Osteoblast (primary cell): ENCODE results near the gene AOC2. TPM values are rescaled to one million over a fixed set of nuclear protein-coding genes. Genes with fewer than 3 reads are reported as not detected.
A peak's percentile ranks its signal among the peaks of the same experiment; 100 is the strongest.

Experiments used
- DNase-seq: peaks from one replicate; pipeline ENCODE4 v3.0.0; 2011; ENCODE audit warnings: low spot score, mixed read lengths; ENCODE audit not compliant: insufficient read length; ENCODE audit errors: missing footprints
- H2AFZ ChIP-seq: 2 replicates; pipeline ENCODE4 v1.6.0; 2011; ENCODE audit warnings: mild to moderate bottlenecking, low read length
- H3K27ac ChIP-seq: 2 replicates; pipeline ENCODE4 v1.5.1; 2011; ENCODE audit warnings: mild to moderate bottlenecking, low read depth, low read length, moderate library complexity
- H3K27me3 ChIP-seq: 2 replicates; pipeline ENCODE4 v1.6.0; 2012; ENCODE audit warnings: mild to moderate bottlenecking, control low read depth, inconsistent platforms, low read length, moderate library complexity; ENCODE audit not compliant: insufficient read depth
- H3K36me3 ChIP-seq: 2 replicates; pipeline ENCODE4 v1.5.1; 2011; ENCODE audit warnings: mild to moderate bottlenecking, low read length, control low read depth, moderate library complexity; ENCODE audit not compliant: insufficient read depth
- H3K4me1 ChIP-seq: 2 replicates; pipeline ENCODE4 v1.5.1; 2011; ENCODE audit warnings: mild to moderate bottlenecking, low read length, control low read depth, moderate library complexity; ENCODE audit not compliant: insufficient read depth
- H3K4me2 ChIP-seq: 2 replicates; pipeline ENCODE4 v1.6.0; 2011; ENCODE audit warnings: mild to moderate bottlenecking, low read length; ENCODE audit not compliant: insufficient read depth
- H3K4me3 ChIP-seq: fragments of 200-600 bp; sonication (generic); 3 replicates; pipeline ENCODE4 v1.5.1; 2012; ENCODE audit warnings: mild to moderate bottlenecking, low read length, inconsistent platforms; ENCODE audit not compliant: insufficient read depth
- H3K79me2 ChIP-seq: 2 replicates; pipeline ENCODE4 v1.6.0; 2012; ENCODE audit warnings: mild to moderate bottlenecking, low read length, control low read depth, inconsistent platforms; ENCODE audit not compliant: insufficient read depth
- H3K9me3 ChIP-seq: 2 replicates; pipeline ENCODE4 v1.5.1; 2011; ENCODE audit warnings: low read depth, low read length, control low read depth
- H4K20me1 ChIP-seq: 2 replicates; pipeline ENCODE4 v1.6.0; 2012; ENCODE audit warnings: mild to moderate bottlenecking, low read length, control low read depth; ENCODE audit not compliant: insufficient read depth
- total RNA-seq: library from RNA; depleted of rRNA; stranded (reverse); fragments of >200 nt; gene quantifications from 2 replicates; pipeline ENCODE4 v1.2.3, GENCODE V29; 2012
- TF ChIP-seq, protein P1 (sequence below): IDR thresholded peaks from 2 replicates; pipeline ENCODE4 v1.5.1; 2011; ENCODE audit warnings: mild to moderate bottlenecking, low read depth, low read length, moderate library complexity; ENCODE audit errors: extremely low read depth

The AOC2 gene
- total RNA-seq, 1 donor, result 0.72 TPM

GRCh38 chr17:42832213-42832933 is 12.0 kb upstream of the AOC2 start:
- DNase-seq, result peak; percentile 85
- peak overlapping the region; percentile 96 for H2AFZ ChIP-seq

DNA sequence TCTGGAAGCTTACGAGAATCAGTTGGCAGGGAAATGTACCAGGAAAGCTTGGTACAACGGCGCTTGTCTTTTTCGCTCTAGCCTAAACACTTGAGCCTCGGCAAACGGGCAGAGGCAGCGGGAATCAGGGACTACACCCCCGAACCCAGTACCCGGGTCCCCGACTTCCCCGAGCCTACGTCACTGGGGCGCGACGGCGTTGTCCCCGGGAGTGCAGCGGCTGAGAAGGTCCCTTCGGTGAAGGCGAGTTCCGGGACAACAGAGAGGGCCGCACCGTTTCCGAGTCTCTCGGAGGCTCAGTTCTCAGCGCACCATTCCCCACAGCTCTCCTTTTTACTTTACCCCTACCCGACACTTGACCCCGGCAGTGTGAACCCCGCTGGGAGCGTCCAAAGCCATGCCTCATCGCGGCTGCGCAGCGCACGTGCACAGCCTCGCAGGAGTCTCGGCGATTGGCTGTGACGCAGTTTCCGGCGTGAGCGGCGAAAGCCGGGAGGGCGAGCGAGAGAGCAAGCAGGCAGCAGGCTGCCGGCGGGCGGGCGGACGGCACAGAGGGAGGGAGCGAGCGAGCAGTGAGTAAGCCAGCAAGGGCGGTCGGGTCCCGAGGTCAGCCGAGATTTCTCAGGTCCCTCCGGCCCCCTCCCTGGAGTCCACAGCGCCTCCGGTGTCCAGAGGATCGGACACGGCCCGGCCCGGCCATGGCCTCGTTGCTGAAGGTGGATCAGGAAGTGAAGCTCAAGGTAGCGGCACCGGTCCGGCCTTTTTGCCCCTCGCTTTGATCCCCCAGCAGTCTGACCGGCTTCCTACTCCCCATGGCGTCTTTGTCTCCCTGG is 11.2 kb upstream of the AOC2 start, which contains the start of gene PSME3:
Gene PSME3 (plus strand): TSS at position 464 of the 833 bp plus-strand sequence. CDS start 235 bp downstream, at position 699.
- no peaks in the 10 kb centered on the region for H3K27me3 ChIP-seq
- peaks cover 34% of the 10 kb centered on the region for H3K36me3 ChIP-seq
- H2AFZ ChIP-seq, result peak within 1 kb of the TSS; percentile 96
- H3K4me3 ChIP-seq, result peak within 1 kb of the TSS; percentile 99
- H4K20me1 ChIP-seq, result peaks cover 13% of the 10 kb centered on the region
- H3K4me1 ChIP-seq, result peaks cover 10% of the 10 kb centered on the region
- H3K4me2 ChIP-seq, result peak within 1 kb of the TSS; percentile 79
- DNase-seq, result peak; percentile 97
- no peaks in the 10 kb centered on the region for H3K9me3 ChIP-seq
- H3K79me2 ChIP-seq, result peaks cover 38% of the 10 kb centered on the region
- TF ChIP-seq, protein P1, sequence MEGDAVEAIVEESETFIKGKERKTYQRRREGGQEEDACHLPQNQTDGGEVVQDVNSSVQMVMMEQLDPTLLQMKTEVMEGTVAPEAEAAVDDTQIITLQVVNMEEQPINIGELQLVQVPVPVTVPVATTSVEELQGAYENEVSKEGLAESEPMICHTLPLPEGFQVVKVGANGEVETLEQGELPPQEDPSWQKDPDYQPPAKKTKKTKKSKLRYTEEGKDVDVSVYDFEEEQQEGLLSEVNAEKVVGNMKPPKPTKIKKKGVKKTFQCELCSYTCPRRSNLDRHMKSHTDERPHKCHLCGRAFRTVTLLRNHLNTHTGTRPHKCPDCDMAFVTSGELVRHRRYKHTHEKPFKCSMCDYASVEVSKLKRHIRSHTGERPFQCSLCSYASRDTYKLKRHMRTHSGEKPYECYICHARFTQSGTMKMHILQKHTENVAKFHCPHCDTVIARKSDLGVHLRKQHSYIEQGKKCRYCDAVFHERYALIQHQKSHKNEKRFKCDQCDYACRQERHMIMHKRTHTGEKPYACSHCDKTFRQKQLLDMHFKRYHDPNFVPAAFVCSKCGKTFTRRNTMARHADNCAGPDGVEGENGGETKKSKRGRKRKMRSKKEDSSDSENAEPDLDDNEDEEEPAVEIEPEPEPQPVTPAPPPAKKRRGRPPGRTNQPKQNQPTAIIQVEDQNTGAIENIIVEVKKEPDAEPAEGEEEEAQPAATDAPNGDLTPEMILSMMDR, result no peak
- peak within 1 kb of the TSS; percentile 88 for H3K27ac ChIP-seq

More at GRCh38 chr17:42832213-42832933, 12.0 kb upstream of the AOC2 start:
- Histone ChIP-seq H3K27ac (peak overlapping the region; percentile 88), H3K79me2 (peaks cover 34% of the 10 kb centered on the region), H3K4me3 (peak overlapping the region; percentile 99), H4K20me1 (peaks cover 11% of the 10 kb centered on the region), H3K4me2 (peak overlapping the region; percentile 79), H3K9me3 (no peaks in the 10 kb centered on the region), H3K4me1 (peaks cover 10% of the 10 kb centered on the region), H3K36me3 (peaks cover 26% of the 10 kb centered on the region), H3K27me3 (no peaks in the 10 kb centered on the region)
- TF ChIP-seq, protein P1, result no peak

- H3K4me2 ChIP-seq, result peak overlapping the region; percentile 79
- peaks cover 13% of the 10 kb centered on the region for H4K20me1 ChIP-seq
- H2AFZ ChIP-seq, result peak overlapping the region; percentile 96
- no peak for DNase-seq
- H3K9me3 ChIP-seq, result no peaks in the 10 kb centered on the region
- peaks cover 38% of the 10 kb centered on the region for H3K79me2 ChIP-seq
- H3K4me1 ChIP-seq, result peaks cover 10% of the 10 kb centered on the region
- peak overlapping the region; percentile 99 for H3K4me3 ChIP-seq
- no peaks in the 10 kb centered on the region for H3K27me3 ChIP-seq
- TF ChIP-seq, protein P1, result no peak
- H3K27ac ChIP-seq, result peak overlapping the region; percentile 88
- H3K36me3 ChIP-seq, result peaks cover 41% of the 10 kb centered on the region
These were observed 10.5 kb upstream of the AOC2 start for GRCh38 chr17:42833767-42834422.
